Spleen (tissue), 11 donors: ENCODE measurements around the gene CDH3. TPM values are rescaled to one million over a fixed set of nuclear protein-coding genes. Genes with fewer than 3 reads are reported as not detected.

Source experiments
- DNase-seq: peaks from one replicate; pipeline ENCODE4 v3.0.0-alpha.2; 2020
- H3K27ac ChIP-seq, 8 donors: fragments of 200-600 bp; sonication (generic) in 7 of 8; 1 replicate in 4 of 8; 2 replicates in 4 of 8; pipeline versions ENCODE4 v1.5.0 to v1.8.0; 2016 to 2021; ENCODE audit warnings: inconsistent platforms in 4 of 8, mild to moderate bottlenecking in 4 of 8, moderate library complexity in 1 of 8
- H3K27me3 ChIP-seq, 7 donors: fragments of 200-600 bp; sonication (generic) in 6 of 7; replicated peaks in 1 of 7; 1 replicate in 4 of 7; 2 replicates in 3 of 7; pipeline versions ENCODE4 v1.5.0 to v1.8.0; 2016 to 2021; ENCODE audit warnings: inconsistent platforms in 3 of 7, mild to moderate bottlenecking in 1 of 7
- H3K36me3 ChIP-seq, 6 donors: fragments of 200-600 bp; sonication (generic) in 5 of 6; 1 replicate in 4 of 6; 2 replicates in 2 of 6; pipeline versions ENCODE4 v1.5.0 to v1.8.0; 2016 to 2021; ENCODE audit warnings: inconsistent platforms in 2 of 6
- H3K4me1 ChIP-seq, 6 donors: fragments of 200-600 bp; sonication (generic) in 5 of 6; 1 replicate in 3 of 6; 2 replicates in 3 of 6; pipeline versions ENCODE4 v1.5.0 to v1.8.0; 2016 to 2021; ENCODE audit warnings: inconsistent platforms in 3 of 6
- H3K4me3 ChIP-seq, 8 donors: fragments of 200-600 bp; sonication (generic) in 7 of 8; 1 replicate in 4 of 8; 2 replicates in 4 of 8; pipeline versions ENCODE4 v1.5.0 to v1.8.0; 2016 to 2021; ENCODE audit warnings: inconsistent platforms in 4 of 8, mild to moderate bottlenecking in 4 of 8, moderate library complexity in 2 of 8
- H3K9me3 ChIP-seq, 8 donors: fragments of 200-600 bp; sonication (generic) in 7 of 8; 1 replicate in 4 of 8; 2 replicates in 4 of 8; pipeline versions ENCODE4 v1.5.0 to v1.8.0; 2016 to 2021; ENCODE audit warnings: inconsistent platforms in 4 of 8
- POLR2A ChIP-seq, 3 donors: fragments of 450-650 bp; IDR thresholded peaks; one replicate each; pipeline ENCODE4 v1.5.1; 2017; ENCODE audit warnings: antibody characterized with exemption in 3 of 3, mild to moderate bottlenecking in 1 of 3
- POLR2AphosphoS5 ChIP-seq, 3 donors: sonication (generic); formaldehyde crosslinking; IDR thresholded peaks; one replicate each; pipeline ENCODE4 v1.5.1; 2017; ENCODE audit warnings: antibody characterized with exemption in 3 of 3
- WGBS, 5 donors: extraction: QIAGEN DNeasy Blood & Tissue Kit in 3 of 5; methylation state at CpG; one replicate each; pipeline versions ENCODE4 v1.1.5 to v1.1.7; 2013 to 2018; 5-methylcytosine and 5-hydroxymethylcytosine counted together
- intact Hi-C: fragments of 100-400 bp; cut with DNase I; formaldehyde crosslinking; loops from one replicate; pipeline ENCODE4 v1.15.0; 2023; ENCODE audit warnings: low total_unique reads
- polyA plus RNA-seq, 3 donors: library from polyadenylated mRNA; stranded (reverse); fragments of 200-250 nt; gene quantifications; one replicate each; pipeline ENCODE4 v1.2.1, GENCODE V29; 2013
- total RNA-seq, 7 donors: library from RNA; depleted of rRNA in 3 of 7; stranded (reverse); fragments of >200 nt in 3 of 7; fragmentation: NEBNext Ultra II Directional in 4 of 7; extraction: Animal tissue kit (Norgen Biotek cat#: 25700) in 4 of 7; gene quantifications; one replicate each; pipeline versions ENCODE4 v1.1.0 to v1.2.1, GENCODE V29; 2016 to 2021
- TF ChIP-seq, protein P1 (sequence below), 11 experiments: fragments of 200-600 bp in 7 of 11; fragments of 450-650 bp in 4 of 11; sonication (generic) in 4 of 11; IDR thresholded peaks in 8 of 11; conservative IDR thresholded peaks in 3 of 11; 1 replicate in 7 of 11; 2 replicates in 4 of 11; pipeline versions ENCODE4 v1.4.0 to v1.8.0; 2016 to 2021; ENCODE audit warnings: antibody characterized with exemption in 11 of 11, inconsistent platforms in 4 of 11, mild to moderate bottlenecking in 1 of 11
- donor health status: healthy with polysubstance abuse.
- donor health status: DM: no; HTN: no; CAD: no; lungs with moderate emphysema.
- donor health status: DM: no; HTN: no; CAD: no.
- donor health status: Bipolar disorder and iron deficiency.
- donor health status: healthy.
- donor health status: DM: no; HTN: no; CAD: no.
- donor health status: DM: yes; HTN: yes; CAD: no.

Gene CDH3
- total and polyA plus RNA-seq, 10 donors = 1.5 to 47.6 (median 23.0) TPM

DNA sequence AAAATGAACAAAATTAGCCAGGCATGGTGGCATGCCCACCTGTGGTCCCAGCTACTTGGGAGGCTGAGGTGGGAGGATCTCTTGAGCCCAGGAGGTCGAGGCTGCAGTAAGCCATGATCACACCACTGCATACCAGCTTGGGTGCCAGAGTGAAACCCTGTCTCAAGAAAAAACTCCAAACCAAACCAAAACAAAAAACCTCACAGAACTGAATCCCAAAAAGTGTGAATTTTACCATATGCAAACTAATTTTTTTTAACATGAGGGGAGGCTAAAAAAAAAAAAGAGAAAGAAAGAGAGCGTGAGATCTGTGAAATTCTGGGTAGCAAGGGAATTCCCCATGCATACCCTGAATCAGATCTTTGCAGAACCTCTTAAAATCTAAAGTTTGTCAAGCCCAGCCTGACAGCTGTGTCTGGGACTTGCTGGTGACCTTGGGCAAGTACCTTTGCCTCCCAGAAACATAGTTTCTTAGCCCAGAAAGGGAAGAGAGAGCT is 74.9 kb downstream of the CDH3 start:
- no peak overlapping the region for H3K27ac ChIP-seq
- WGBS, 5 donors = 55 to 67% (median 62%) methylated on average over 2 of the region's 2 CpGs
- H3K36me3 ChIP-seq = no peaks in the 10 kb centered on the region
- no peak overlapping the region for H3K4me3 ChIP-seq
- TF ChIP-seq POLR2A (IDR thresholded peaks at IDR 0.05) = no peak
- TF ChIP-seq POLR2AphosphoS5 (IDR thresholded peaks at IDR 0.05) = no peak
- TF ChIP-seq, protein P1, sequence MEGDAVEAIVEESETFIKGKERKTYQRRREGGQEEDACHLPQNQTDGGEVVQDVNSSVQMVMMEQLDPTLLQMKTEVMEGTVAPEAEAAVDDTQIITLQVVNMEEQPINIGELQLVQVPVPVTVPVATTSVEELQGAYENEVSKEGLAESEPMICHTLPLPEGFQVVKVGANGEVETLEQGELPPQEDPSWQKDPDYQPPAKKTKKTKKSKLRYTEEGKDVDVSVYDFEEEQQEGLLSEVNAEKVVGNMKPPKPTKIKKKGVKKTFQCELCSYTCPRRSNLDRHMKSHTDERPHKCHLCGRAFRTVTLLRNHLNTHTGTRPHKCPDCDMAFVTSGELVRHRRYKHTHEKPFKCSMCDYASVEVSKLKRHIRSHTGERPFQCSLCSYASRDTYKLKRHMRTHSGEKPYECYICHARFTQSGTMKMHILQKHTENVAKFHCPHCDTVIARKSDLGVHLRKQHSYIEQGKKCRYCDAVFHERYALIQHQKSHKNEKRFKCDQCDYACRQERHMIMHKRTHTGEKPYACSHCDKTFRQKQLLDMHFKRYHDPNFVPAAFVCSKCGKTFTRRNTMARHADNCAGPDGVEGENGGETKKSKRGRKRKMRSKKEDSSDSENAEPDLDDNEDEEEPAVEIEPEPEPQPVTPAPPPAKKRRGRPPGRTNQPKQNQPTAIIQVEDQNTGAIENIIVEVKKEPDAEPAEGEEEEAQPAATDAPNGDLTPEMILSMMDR (IDR thresholded peaks at IDR 0.05 in 8 of 11, conservative IDR thresholded peaks at IDR 0.05 in 3 of 11) = no peak
- H3K27me3 ChIP-seq = no peaks in the 10 kb centered on the region
- intact Hi-C loops = no loop called here
- peaks cover 0 to 11% (median 0%) of the 10 kb centered on the region in 6 donors for H3K4me1 ChIP-seq
- peaks cover 0 to 11% (median 0%) of the 10 kb centered on the region in 8 donors for H3K9me3 ChIP-seq
- DNase-seq = no peak

DNA sequence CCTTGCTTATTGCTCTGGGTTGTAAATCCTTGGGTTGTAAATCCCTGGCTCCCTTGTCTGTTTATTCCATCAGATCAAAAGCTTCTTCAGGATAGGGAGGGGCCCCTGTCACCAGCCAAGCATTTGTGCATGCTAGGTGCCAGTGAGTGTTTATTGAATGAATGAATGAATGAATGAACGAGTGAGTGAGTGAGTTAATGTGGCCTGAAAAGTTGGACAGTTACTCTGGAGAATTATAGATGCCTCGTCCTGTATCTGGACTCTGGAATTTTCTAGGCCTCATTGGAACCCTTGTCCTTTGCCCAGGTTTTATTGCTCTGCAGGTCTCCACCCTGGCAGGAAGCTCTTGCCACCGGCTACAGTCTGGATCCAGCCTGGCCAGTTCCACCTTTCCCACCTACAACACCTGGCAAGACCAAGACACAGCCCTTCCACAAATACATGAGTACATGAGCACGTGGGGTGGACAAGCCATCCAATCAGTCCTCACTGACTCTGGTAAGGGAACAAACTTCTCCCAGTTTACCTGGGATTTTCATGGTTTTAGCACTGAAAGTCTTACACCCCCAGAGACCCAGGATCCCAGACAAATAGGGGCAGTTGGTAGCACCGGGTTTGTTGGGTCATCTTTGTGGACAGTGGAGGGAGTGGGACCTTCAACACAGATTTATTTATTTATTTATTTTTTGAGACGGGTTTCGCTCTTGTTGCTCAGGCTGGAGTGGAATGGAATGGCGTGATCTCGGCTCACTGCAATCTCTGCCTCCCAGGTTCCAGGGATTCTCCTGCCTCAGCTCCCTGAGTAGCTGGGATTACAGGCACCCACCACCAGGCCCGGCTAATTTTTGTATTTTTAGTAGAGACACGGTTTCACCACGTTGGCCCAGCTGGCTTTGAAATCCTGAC is 77.3 kb downstream of the CDH3 start:
- intact Hi-C loops = no loop called here
- Histone ChIP-seq H3K4me3 (no peak overlapping the region), H3K9me3 (peaks cover 0 to 7% (median 0%) of the 10 kb centered on the region in 8 donors), H3K36me3 (no peaks in the 10 kb centered on the region), H3K27ac (no peak overlapping the region), H3K27me3 (peaks cover 0 to 5% (median 0%) of the 10 kb centered on the region in 7 donors), H3K4me1 (no peaks in the 10 kb centered on the region)
- TF ChIP-seq, protein P1 (IDR thresholded peaks at IDR 0.05 in 8 of 11, conservative IDR thresholded peaks at IDR 0.05 in 3 of 11) = no peak
- no peak for DNase-seq
- 77 to 86% (median 82%) methylated on average over 12 of the region's 12 CpGs for WGBS, 5 donors

DNA sequence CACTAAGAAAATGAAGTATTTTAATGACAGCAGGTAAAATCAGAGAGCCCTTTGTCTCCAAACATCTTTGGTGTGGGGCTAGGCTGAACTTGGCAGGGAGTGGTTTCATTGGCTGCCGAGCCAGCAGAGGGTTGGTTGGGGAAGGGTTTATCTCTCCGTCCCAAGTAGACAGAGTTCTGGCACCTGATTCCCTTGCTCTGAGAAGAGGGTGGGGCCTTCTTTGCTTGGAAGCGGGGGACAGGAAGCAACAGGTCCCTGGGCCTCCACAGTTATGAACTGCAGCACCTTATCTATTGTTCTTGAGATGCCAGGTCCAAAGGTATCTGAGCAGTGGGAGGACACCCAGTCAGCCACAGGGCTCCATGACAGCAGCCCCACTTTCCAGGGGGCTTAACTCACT is 79.7 kb downstream of the CDH3 start:
- DNase-seq = no peak
- TF ChIP-seq, protein P1 (IDR thresholded peaks at IDR 0.05 in 8 of 11, conservative IDR thresholded peaks at IDR 0.05 in 3 of 11) = no peak
- no peak for TF ChIP-seq POLR2AphosphoS5 (IDR thresholded peaks at IDR 0.05)
- no peak for TF ChIP-seq POLR2A (IDR thresholded peaks at IDR 0.05)
- Histone ChIP-seq H3K4me1 (no peaks in the 10 kb centered on the region), H3K36me3 (no peaks in the 10 kb centered on the region), H3K27me3 (peaks cover 0 to 8% (median 0%) of the 10 kb centered on the region in 7 donors), H3K27ac (no peak overlapping the region), H3K4me3 (no peak overlapping the region), H3K9me3 (no peaks in the 10 kb centered on the region)
- 55 to 81% (median 74%) methylated on average over 3 of the region's 3 CpGs for WGBS, 5 donors
- intact Hi-C loops = no loop called here

DNA sequence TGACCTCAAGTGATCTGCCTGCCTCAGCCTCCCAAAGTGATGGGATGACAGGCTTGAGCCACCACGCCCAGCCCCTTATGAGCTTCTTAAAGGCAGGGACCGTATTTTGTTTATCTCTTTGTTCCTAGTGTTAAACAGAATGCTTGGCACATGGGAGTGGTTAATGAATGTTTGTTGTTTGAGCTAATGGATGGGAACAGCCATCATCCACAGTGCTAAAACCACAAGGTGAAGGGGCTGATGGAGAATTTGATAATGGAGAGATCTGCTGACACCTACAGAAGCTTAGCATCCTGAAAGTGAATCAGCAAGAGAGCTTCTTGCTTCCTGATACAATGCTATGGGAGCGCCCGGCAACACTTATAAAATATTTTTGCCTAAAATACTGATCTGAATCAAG is 83.4 kb downstream of the CDH3 start:
- Histone ChIP-seq H3K9me3 (no peaks in the 10 kb centered on the region), H3K27ac (no peak overlapping the region), H3K27me3 (peaks cover 0 to 25% (median 0%) of the 10 kb centered on the region in 7 donors), H3K4me1 (no peaks in the 10 kb centered on the region), H3K4me3 (no peak overlapping the region), H3K36me3 (no peaks in the 10 kb centered on the region)
- DNase-seq = no peak
- WGBS, 5 donors = 80 to 89% (median 85%) methylated on average over 4 of the region's 4 CpGs
- intact Hi-C loops = no loop called here
- TF ChIP-seq POLR2AphosphoS5 (IDR thresholded peaks at IDR 0.05) = no peak
- no peak for TF ChIP-seq POLR2A (IDR thresholded peaks at IDR 0.05)
- TF ChIP-seq, protein P1 (IDR thresholded peaks at IDR 0.05 in 8 of 11, conservative IDR thresholded peaks at IDR 0.05 in 3 of 11) = no peak
